8988T (cell line): Measurements from ENCODE around the gene CPT1B.
"Not testable (repeated sequence)": the region's sequence is repeated elsewhere in the genome, so short reads cannot be mapped to it uniquely, and the experiment has no call there.

Source experiments
- DNase-seq: peaks from one replicate; pipeline ENCODE4 v3.0.0; 2011

CPT1B gene

DNA sequence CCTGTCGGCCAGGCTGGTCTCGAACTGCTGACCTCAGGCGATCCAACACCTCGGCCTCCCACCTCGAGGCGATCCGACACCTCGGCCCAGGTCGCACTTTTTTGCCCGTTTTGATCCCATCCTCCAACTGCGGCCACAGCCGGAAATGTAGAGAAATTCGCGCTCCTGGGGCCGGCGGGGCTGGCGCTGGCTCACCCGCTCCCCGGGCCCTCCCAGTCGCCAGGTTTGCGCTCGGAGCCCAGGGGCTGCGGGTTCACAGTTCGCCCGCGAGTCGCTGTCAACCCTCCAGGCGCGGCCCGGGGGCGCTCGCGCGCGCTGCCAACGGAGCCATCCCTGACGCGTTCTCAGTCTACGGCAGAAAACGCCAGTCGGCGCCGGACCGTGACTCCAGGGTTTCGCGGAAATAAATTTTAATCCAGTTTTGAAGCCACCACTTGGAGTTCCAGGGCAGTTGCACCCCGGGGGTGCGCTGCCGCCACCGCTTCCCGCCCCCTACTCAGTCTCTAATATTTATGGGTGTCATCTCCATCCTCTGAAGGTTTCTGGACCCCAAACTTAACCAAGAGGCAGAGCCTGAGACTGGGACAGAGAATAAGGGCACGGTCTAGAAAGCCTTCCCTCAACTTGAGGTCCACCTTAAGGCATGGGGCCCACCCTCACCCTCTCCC, 34.0 kb downstream of the CPT1B start:
- no peak for DNase-seq

DNA sequence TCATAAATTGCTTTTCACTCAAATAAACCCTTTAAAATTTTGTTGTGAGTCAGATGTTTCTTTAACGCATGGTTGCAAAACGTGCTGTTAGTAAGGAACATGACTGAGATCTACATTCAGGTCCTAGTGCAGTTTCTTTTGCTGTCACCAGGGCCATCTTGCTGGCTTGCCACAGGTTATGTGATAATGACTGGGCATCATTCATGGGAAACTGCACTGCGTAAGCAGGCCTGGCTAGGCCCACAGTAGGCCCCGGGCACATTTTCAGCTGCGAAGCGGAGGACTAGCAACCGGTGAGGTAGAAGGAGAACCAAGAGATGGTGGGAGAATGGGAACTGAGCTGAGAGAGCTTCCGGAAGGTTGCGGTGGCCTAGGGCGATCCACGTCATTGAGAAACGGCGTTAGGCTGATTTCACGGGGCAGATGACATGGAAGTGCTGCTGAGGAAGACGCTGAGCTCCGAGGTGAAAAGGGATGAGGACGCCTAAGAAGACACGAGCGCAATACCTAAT, 35.8 kb downstream of the CPT1B start:
- no peak for DNase-seq

- not testable (repeated sequence) for DNase-seq
Measured at GRCh38 chr22:50541667-50542026, 36.6 kb downstream of the CPT1B start.

- DNase-seq = no peak
Measured at GRCh38 chr22:50540381-50540780, 37.8 kb downstream of the CPT1B start.

GRCh38 chr22:50537765-50538164, 40.5 kb downstream of the CPT1B start:
- no peak for DNase-seq

GRCh38 chr22:50536226-50536625, 42.0 kb downstream of the CPT1B start:
- DNase-seq = no peak

GRCh38 chr22:50535113-50535512, 43.1 kb downstream of the CPT1B start:
- DNase-seq = no peak

GRCh38 chr22:50533856-50534711, 44.1 kb downstream of the CPT1B start:
- DNase-seq = not testable (repeated sequence)

- no peak for DNase-seq
Measured at GRCh38 chr22:50532824-50533796, 45.1 kb downstream of the CPT1B start.

GRCh38 chr22:50531962-50532674, 46.1 kb downstream of the CPT1B start:
- no peak for DNase-seq

GRCh38 chr22:50531546-50531961, 46.7 kb downstream of the CPT1B start:
- DNase-seq = no peak

- DNase-seq = no peak
Measured at GRCh38 chr22:50530877-50531545, 47.2 kb downstream of the CPT1B start.

DNA sequence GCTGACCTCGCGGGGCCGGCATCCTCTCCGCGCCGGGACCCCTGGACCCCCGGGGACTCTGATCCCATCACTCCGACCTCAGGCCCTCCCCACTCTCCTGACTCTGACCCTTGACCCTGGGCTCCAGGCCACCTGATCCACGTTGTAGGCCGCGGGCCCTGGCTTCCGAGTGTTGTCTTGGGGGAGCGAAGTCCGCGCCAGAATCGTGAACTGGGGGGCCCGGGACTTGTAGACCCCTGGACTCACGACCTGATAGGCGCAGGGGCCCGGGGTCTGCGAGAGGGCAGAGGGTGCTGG, 47.7 kb downstream of the CPT1B start:
- no peak for DNase-seq

- no peak for DNase-seq
Measured at GRCh38 chr22:50529897-50530579, 48.2 kb downstream of the CPT1B start, which contains the start of gene TYMP. TYMP (minus strand) TSS chr22:50530012; CDS start chr22:50529709, 303 bp downstream.

DNA sequence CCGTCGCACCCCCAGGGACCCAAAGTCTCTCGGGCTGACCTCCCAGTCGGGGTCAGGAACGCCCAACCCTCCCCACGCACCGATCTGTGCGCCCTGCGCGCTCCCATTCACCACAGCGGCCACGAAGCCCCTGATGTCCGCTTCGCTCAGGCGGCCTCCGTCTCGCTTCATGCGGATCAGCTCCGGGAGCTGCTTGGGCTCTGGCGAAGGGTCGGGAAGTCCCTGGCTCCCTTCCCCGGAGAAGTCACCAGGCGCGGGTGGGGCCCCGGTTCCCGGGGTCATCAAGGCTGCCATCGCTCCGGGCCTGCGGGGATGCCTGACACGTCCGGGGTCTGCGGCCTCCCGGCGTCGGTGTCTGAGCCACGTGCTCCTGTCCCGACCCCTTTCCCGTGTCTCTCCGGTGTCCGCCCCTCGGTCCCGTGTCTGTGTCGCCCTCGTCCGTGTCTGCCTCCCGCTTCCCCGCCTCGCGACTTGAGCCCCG, 48.8 kb downstream of the CPT1B start:
- no peak for DNase-seq

DNA sequence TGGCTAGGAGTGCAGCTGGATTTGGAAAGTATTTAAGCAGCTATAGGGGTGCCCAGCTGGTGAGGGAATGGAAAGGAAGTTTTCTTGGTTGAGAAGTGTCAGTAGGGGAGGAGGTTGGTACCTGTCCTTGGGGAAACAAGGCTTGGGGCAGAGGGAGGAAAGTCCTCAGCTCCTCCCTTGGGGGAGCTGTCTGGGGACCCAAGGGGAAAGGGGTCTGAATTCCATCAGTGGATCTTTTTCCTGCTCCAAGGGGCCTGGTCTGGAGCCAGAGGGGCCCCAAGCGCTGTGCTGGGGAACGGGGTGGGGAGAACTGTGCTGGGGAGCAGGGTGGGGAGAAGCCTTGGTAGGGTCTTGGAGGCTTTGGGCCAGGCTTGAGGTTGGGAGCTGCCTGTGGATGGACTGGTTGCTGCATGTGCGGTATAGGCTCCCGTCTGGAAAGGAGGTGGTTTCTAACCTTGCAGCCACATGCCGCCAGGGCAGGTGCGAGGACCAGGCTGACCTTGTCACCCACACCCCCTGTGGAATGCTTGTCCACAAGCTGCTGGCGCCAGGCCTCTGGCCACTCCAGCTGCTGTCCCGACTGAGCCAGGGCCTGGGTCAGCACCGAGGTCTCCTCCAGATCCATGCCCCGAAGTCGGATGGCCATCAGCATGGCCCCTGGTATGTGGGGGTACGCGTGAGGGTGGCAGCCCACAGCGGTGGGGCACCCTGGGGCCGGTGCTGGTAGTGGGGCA, 49.4 kb downstream of the CPT1B start:
- DNase-seq = no peak

DNA sequence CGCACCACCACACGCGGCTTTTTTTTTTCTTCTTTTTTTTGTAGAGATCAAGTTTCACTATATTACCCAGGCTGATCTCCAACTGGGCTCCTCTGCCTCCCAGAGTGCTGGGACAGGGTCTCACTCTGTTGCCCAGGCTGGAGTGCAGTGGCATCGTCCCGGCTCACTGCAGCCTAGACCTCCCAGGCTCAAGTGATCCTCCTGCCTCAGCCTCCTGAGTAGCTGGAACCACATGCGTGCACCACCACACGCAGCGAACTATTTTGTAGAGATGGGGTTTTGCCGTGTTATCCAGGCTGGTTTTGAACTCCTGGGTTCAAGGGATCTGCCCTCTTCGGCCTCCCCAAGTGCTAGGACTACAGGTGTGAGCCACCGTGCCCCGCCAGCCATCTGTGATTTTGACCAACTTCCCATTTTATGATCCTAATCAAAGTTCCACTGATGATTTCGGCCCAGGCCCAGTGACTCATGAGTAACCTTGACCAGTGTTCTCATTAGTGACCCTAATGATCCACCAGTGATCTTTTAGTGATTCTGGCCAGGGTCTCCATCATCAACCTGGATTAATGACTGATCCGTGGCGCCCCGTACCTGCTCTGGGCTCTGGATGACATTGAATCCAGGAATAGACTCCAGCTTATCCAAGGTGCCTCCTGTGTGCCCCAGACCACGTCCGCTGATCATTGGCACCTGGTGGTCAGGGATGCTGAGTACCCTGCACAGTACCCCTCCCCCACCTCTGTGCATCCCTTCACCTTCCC, 50.1 kb downstream of the CPT1B start:
- DNase-seq = no peak

- DNase-seq = no peak
Measured at GRCh38 chr22:50526834-50527801, 51.1 kb downstream of the CPT1B start.
